Smooth muscle cell (in vitro differentiated cells): ENCODE results near the gene PAQR6. TPM values are rescaled to one million over a fixed set of nuclear protein-coding genes. Genes with fewer than 3 reads are reported as not detected.

Experiments used
- DNase-seq: peaks from one replicate; lab custom pipeline; 2025; ENCODE audit not compliant: unreplicated experiment; lab: John Stamatoyannopoulos, UW
- H2AFZ ChIP-seq: fragments of 200-600 bp; sonication (generic); 2 replicates; pipeline ENCODE4 v1.6.0; 2016; ENCODE audit warnings: antibody characterized with exemption, low read depth, mild to moderate bottlenecking
- H3F3A ChIP-seq: fragments of 200-600 bp; sonication (generic); 2 replicates; pipeline ENCODE4 v1.6.0; 2017; ENCODE audit warnings: antibody characterized with exemption, low read depth
- H3K27ac ChIP-seq: fragments of 200-600 bp; sonication (generic); 2 replicates; pipeline ENCODE4 v1.5.1; 2016; ENCODE audit warnings: low read depth, mild to moderate bottlenecking
- H3K27me3 ChIP-seq: fragments of 200-600 bp; sonication (generic); 2 replicates; pipeline ENCODE4 v1.6.1; 2016; ENCODE audit warnings: low read depth, mild to moderate bottlenecking
- H3K36me3 ChIP-seq: fragments of 200-600 bp; sonication (generic); 2 replicates; pipeline ENCODE4 v1.5.1; 2016; ENCODE audit warnings: low read depth
- H3K4me1 ChIP-seq: fragments of 200-600 bp; sonication (generic); 2 replicates; pipeline ENCODE4 v1.5.1; 2016; ENCODE audit warnings: low read depth
- H3K4me2 ChIP-seq: fragments of 200-600 bp; sonication (generic); 2 replicates; pipeline ENCODE4 v1.6.0; 2016; ENCODE audit warnings: mild to moderate bottlenecking
- H3K4me3 ChIP-seq: fragments of 200-600 bp; sonication (generic); 2 replicates; pipeline ENCODE4 v1.5.1; 2016; ENCODE audit warnings: mild to moderate bottlenecking
- H3K79me2 ChIP-seq: fragments of 200-600 bp; sonication (generic); 2 replicates; pipeline ENCODE4 v1.6.0; 2016; ENCODE audit warnings: low read depth, mild to moderate bottlenecking
- H3K9ac ChIP-seq: fragments of 200-600 bp; sonication (generic); 2 replicates; pipeline ENCODE4 v1.6.0; 2016; ENCODE audit warnings: low read depth
- H3K9me3 ChIP-seq: fragments of 200-600 bp; sonication (generic); replicated peaks from 2 replicates; pipeline ENCODE4 v1.5.1; 2016; ENCODE audit warnings: low read depth
- H4K20me1 ChIP-seq: fragments of 200-600 bp; sonication (generic); 2 replicates; pipeline ENCODE4 v1.6.0; 2016; ENCODE audit warnings: low read depth
- CTCF ChIP-seq: fragments of 200-600 bp; sonication (generic); IDR thresholded peaks from 2 replicates; pipeline ENCODE4 v1.5.1; 2017; ENCODE audit warnings: borderline replicate concordance, mild to moderate bottlenecking, antibody characterized with exemption; ENCODE audit not compliant: insufficient read depth, poor library complexity, severe bottlenecking
- WGBS: methylation state at CpG from one replicate; pipeline ENCODE4 v1.1.7; 2016; ENCODE audit warnings: low lambda C conversion rate; 5-methylcytosine and 5-hydroxymethylcytosine counted together
- polyA plus RNA-seq: library from polyadenylated mRNA; unstranded; fragments of >200 nt; fragmentation: Nextera tagmentation; extraction: Ambion mirVana; gene quantifications from 2 replicates; pipeline ENCODE4 v1.2.1, GENCODE V29; 2016
- total RNA-seq: library from RNA; depleted of rRNA; stranded (reverse); fragments of >200 nt; gene quantifications from 2 replicates; pipeline ENCODE4 v1.2.3, GENCODE V29; 2014

The PAQR6 gene
- total and polyA plus RNA-seq, 2 experiments from 2014 or later = 1.3 to 2.7 TPM

- Histone ChIP-seq H3K4me1 (peaks cover 16% of the 10 kb centered on the region), H3K4me2 (no peak overlapping the region), H3K4me3 (no peak overlapping the region), H3K27me3 (no peaks in the 10 kb centered on the region), H3K79me2 (peaks cover 6% of the 10 kb centered on the region), H4K20me1 (no peaks in the 10 kb centered on the region), H3K36me3 (no peaks in the 10 kb centered on the region), H3K9me3 (no peaks in the 10 kb centered on the region), H3K9ac (no peak overlapping the region), H2AFZ (no peak overlapping the region), H3K27ac (no peak overlapping the region), H3F3A (peaks cover 6% of the 10 kb centered on the region)
- no peak for TF ChIP-seq CTCF
- 96% methylated on average over 8 of the region's 8 CpGs for WGBS
- no peak for DNase-seq
These were observed 45.2 kb upstream of the PAQR6 start for GRCh38 chr1:156293098-156293434.

- H3F3A ChIP-seq = peaks cover 6% of the 10 kb centered on the region
- peaks cover 6% of the 10 kb centered on the region for H3K79me2 ChIP-seq
- H3K9ac ChIP-seq = peak overlapping the region; percentile 56
- no peak for TF ChIP-seq CTCF
- no peaks in the 10 kb centered on the region for H4K20me1 ChIP-seq
- H3K27me3 ChIP-seq = no peaks in the 10 kb centered on the region
- peak overlapping the region; percentile 57 for H3K4me3 ChIP-seq
- H3K36me3 ChIP-seq = no peaks in the 10 kb centered on the region
- H2AFZ ChIP-seq = peak overlapping the region; percentile 73
- DNase-seq = peak; percentile 82
- peak overlapping the region; percentile 90 for H3K4me2 ChIP-seq
- WGBS = 14% methylated on average over 37 of the region's 37 CpGs
- peaks cover 16% of the 10 kb centered on the region for H3K4me1 ChIP-seq
- peak overlapping the region; percentile 77 for H3K27ac ChIP-seq
- H3K9me3 ChIP-seq = no peaks in the 10 kb centered on the region
These were observed 43.6 kb upstream of the PAQR6 start for GRCh38 chr1:156291226-156292061.

GRCh38 chr1:156289857-156290256 lies 42.0 kb upstream of the PAQR6 start:
- Histone ChIP-seq H3K4me2 (peak overlapping the region; percentile 90), H2AFZ (no peak overlapping the region), H3K9me3 (no peaks in the 10 kb centered on the region), H3K27me3 (no peaks in the 10 kb centered on the region), H3K79me2 (peaks cover 6% of the 10 kb centered on the region), H3K36me3 (no peaks in the 10 kb centered on the region), H3K27ac (no peak overlapping the region), H3F3A (peaks cover 6% of the 10 kb centered on the region), H3K4me3 (no peak overlapping the region), H4K20me1 (no peaks in the 10 kb centered on the region), H3K4me1 (peaks cover 12% of the 10 kb centered on the region), H3K9ac (no peak overlapping the region)
- DNase-seq = no peak
- no peak for TF ChIP-seq CTCF

GRCh38 chr1:156286061-156286460 lies 38.2 kb upstream of the PAQR6 start:
- no peak overlapping the region for H3K4me3 ChIP-seq

More at GRCh38 chr1:156286061-156286460, 38.2 kb upstream of the PAQR6 start:
- H3K4me2 ChIP-seq = no peak overlapping the region
- DNase-seq = no peak
- TF ChIP-seq CTCF = no peak
- H3K9me3 ChIP-seq = no peaks in the 10 kb centered on the region
- no peak overlapping the region for H3K9ac ChIP-seq
- no peaks in the 10 kb centered on the region for H3K36me3 ChIP-seq
- H3F3A ChIP-seq = no peaks in the 10 kb centered on the region
- H3K27me3 ChIP-seq = no peaks in the 10 kb centered on the region
- H3K27ac ChIP-seq = no peak overlapping the region
- 96% methylated on average over 8 of the region's 8 CpGs for WGBS
- peaks cover 23% of the 10 kb centered on the region for H3K4me1 ChIP-seq
- peaks cover 22% of the 10 kb centered on the region for H3K79me2 ChIP-seq
- peaks cover 9% of the 10 kb centered on the region for H4K20me1 ChIP-seq
- H2AFZ ChIP-seq = no peak overlapping the region
